Measurements from ENCODE around the gene COQ6.

GRCh38 chr14:73903028-73903427 lies 47.1 kb upstream of the COQ6 start:
- no peak for TF ChIP-seq CTCF (IDR thresholded peaks at IDR 0.05)
- TF ChIP-seq EZH2phosphoT487 (IDR thresholded peaks at IDR 0.05): no peak
- no peak for TF ChIP-seq EZH2 (IDR thresholded peaks at IDR 0.05)
